ENCODE measurements around the gene NLK.
A peak's percentile ranks its signal among the peaks of the same experiment; 100 is the strongest.
"Not testable (repeated sequence)": the region's sequence is repeated elsewhere in the genome, so short reads cannot be mapped to it uniquely, and the experiment has no call there.

NLK gene

DNA sequence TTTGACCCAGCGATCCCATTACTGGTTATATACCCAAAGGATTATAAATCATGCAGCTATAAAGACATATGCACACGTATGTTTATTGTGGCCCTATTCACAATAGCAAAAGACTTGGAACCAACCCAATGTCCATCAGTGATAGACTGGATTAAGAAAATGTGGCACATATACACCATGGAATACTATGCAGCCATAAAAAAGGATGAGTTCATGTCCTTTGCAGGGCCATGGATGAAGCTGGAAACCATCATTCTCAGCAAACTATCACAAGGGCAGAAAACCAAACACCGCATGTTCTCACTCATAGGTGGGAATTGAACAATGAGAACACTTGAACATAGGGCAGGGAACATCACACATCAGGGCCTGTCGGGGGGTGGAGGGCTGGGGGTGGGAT lies 112.9 kb downstream of the NLK start:
- not testable (repeated sequence) for H3K27ac Mint-ChIP-seq; H3K4me1 Mint-ChIP-seq (ENCODE audit: low read depth); H3K9me3 Mint-ChIP-seq; H3K36me3 Mint-ChIP-seq (ENCODE audit: low read depth); H3K4me3 Mint-ChIP-seq; H3K27me3 Mint-ChIP-seq (ENCODE audit: low read depth)

DNA sequence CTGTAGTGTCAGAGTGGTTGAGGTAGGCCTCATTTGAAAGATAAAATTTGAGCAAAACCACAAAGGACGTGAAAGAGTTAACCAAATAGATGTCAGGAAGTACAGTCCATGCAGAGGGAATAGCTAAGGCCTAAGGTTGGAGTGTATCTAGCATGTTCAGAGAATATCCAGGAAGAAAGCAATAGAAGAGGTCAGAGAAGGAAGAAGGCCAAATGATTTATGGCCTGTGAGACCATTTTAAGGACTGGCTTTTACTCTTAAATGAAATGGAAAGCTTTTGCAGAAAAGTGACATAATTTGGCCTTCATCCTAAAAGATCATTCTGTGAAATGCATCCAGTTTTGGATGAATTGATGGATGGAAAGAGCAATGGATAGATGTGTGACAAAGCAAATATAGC lies 116.5 kb downstream of the NLK start:
- Mint-ChIP-seq H3K4me1 (ENCODE audit: low read depth) (no peaks in the 10 kb centered on the region), H3K9me3 (no peaks in the 10 kb centered on the region), H3K4me3 (no peak overlapping the region), H3K27ac (no peak overlapping the region), H3K36me3 (ENCODE audit: low read depth) (no peaks in the 10 kb centered on the region), H3K27me3 (ENCODE audit: low read depth) (no peaks in the 10 kb centered on the region)

DNA sequence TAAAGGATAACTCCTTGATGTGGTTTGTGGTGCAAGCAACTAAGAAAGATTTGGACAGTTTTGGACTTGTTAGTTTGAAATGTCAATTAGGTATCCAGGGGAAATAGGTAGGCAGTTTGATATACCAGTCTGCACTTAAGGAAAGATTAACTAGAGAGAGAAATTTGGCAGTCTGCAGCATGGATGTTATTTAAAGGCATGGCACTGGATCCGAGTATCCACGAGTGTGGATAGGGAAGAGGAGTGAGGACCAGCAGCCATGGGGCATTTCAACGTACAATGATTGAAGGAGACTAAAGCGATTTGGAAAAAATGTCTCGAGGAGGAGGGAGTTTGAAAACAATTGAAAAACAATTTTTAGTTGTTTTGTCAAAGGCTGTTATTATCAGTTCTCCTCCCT lies 117.4 kb downstream of the NLK start:
- Mint-ChIP-seq H3K9me3 (no peaks in the 10 kb centered on the region), H3K27ac (no peak overlapping the region), H3K4me1 (ENCODE audit: low read depth) (no peaks in the 10 kb centered on the region), H3K27me3 (ENCODE audit: low read depth) (no peaks in the 10 kb centered on the region), H3K4me3 (no peak overlapping the region), H3K36me3 (ENCODE audit: low read depth) (no peaks in the 10 kb centered on the region)

- Mint-ChIP-seq H3K4me3 (no peak overlapping the region), H3K27me3 (ENCODE audit: low read depth) (no peaks in the 10 kb centered on the region), H3K27ac (no peak overlapping the region), H3K36me3 (ENCODE audit: low read depth) (no peaks in the 10 kb centered on the region), H3K9me3 (no peaks in the 10 kb centered on the region), H3K4me1 (ENCODE audit: low read depth) (no peaks in the 10 kb centered on the region)
Measured at GRCh38 chr17:28160610-28161009, 118.1 kb downstream of the NLK start.

DNA sequence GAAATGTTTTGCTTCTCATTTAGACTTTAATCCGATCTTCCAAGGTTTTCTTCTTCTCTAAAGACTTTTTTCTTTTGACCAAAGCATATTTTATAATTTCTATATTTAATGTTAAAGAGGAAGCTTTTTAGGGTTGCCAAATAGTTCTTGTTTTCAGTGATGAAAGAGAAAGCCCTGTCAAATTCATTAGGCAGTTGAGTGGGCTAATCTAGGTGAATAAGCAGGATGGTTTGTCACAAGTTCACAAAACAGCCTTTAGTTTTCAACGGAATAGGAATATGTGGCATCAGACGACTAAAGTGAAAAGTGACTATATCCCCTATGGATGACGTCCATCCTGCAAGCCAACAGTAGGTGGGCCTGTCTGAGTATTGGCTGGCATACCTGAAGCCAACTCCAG lies 118.8 kb downstream of the NLK start:
- no peak overlapping the region for H3K4me3 Mint-ChIP-seq
- no peaks in the 10 kb centered on the region for H3K27me3 Mint-ChIP-seq (ENCODE audit: low read depth)
- H3K27ac Mint-ChIP-seq = no peak overlapping the region
- peaks cover 1% of the 10 kb centered on the region for H3K36me3 Mint-ChIP-seq (ENCODE audit: low read depth)
- H3K4me1 Mint-ChIP-seq (ENCODE audit: low read depth) = no peaks in the 10 kb centered on the region
- no peaks in the 10 kb centered on the region for H3K9me3 Mint-ChIP-seq

DNA sequence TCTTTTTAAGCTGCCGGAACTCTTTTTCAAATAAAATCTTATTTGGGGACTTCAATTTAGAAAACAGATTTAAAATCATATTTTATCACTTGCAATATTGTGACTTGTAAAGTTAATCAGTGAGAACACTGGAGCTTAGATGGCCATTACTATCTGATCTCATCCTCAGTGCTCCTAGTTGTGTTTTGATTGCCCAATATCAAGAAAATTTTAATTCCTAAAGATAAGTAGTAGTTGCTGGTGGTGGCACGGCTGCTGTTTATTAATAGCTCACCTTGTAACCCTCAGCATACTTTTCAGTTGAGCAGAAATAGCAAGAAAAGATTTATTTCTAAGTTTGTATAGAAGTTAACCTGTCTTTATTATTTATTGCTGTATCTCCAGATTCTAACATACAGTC lies 124.0 kb downstream of the NLK start:
- Mint-ChIP-seq H3K27ac (no peak overlapping the region), H3K27me3 (ENCODE audit: low read depth) (no peaks in the 10 kb centered on the region), H3K36me3 (ENCODE audit: low read depth) (peaks cover 12% of the 10 kb centered on the region), H3K4me1 (ENCODE audit: low read depth) (no peaks in the 10 kb centered on the region), H3K9me3 (no peaks in the 10 kb centered on the region), H3K4me3 (no peak overlapping the region)

GRCh38 chr17:28169621-28170349 lies 127.3 kb downstream of the NLK start:
- no peak overlapping the region for H3K27ac Mint-ChIP-seq
- no peaks in the 10 kb centered on the region for H3K27me3 Mint-ChIP-seq (ENCODE audit: low read depth)
- H3K4me3 Mint-ChIP-seq = no peak overlapping the region
- peaks cover 21% of the 10 kb centered on the region for H3K36me3 Mint-ChIP-seq (ENCODE audit: low read depth)
- peaks cover 19% of the 10 kb centered on the region for H3K4me1 Mint-ChIP-seq (ENCODE audit: low read depth)
- no peaks in the 10 kb centered on the region for H3K9me3 Mint-ChIP-seq

GRCh38 chr17:28170771-28171170 lies 128.3 kb downstream of the NLK start:
- Mint-ChIP-seq H3K36me3 (ENCODE audit: low read depth) (peaks cover 21% of the 10 kb centered on the region), H3K4me3 (no peak overlapping the region)

DNA sequence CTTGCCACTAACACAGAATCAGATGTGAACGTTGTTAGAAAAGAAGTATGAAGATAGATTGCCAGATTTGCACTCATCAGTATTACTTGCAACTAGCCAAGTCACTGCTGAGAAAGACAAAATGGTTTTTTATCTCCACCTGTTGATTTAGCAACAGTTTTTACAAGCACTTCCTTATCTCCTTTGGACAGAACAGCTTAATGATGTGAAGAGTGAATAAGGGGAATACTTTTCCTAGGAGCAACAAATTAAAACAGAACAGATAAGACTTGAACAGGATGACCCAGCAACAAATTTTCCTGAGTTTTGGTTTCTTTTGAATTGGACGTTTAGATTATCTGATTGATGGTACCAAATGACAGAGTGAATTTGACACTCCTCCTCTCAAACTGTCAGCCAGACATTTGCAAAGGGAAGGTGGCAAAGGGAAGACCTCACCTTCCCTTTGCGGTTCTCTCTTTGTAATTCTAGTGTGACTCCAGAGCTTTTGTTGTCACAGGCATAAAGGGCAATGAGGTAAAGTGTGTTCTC lies 130.6 kb downstream of the NLK start:
- H3K4me1 Mint-ChIP-seq (ENCODE audit: low read depth) = peaks cover 19% of the 10 kb centered on the region
- H3K27ac Mint-ChIP-seq = peak overlapping the region; percentile 0
- H3K36me3 Mint-ChIP-seq (ENCODE audit: low read depth) = peaks cover 19% of the 10 kb centered on the region
- H3K4me3 Mint-ChIP-seq = no peak overlapping the region
- H3K9me3 Mint-ChIP-seq = no peaks in the 10 kb centered on the region
- no peaks in the 10 kb centered on the region for H3K27me3 Mint-ChIP-seq (ENCODE audit: low read depth)

More at GRCh38 chr17:28170771-28171170, 128.3 kb downstream of the NLK start:
- H3K4me1 Mint-ChIP-seq (ENCODE audit: low read depth) = peaks cover 19% of the 10 kb centered on the region
- H3K27ac Mint-ChIP-seq = no peak overlapping the region
- H3K9me3 Mint-ChIP-seq = no peaks in the 10 kb centered on the region
- no peaks in the 10 kb centered on the region for H3K27me3 Mint-ChIP-seq (ENCODE audit: low read depth)

- H3K4me3 Mint-ChIP-seq = no peak overlapping the region
- H3K27ac Mint-ChIP-seq = no peak overlapping the region
- peaks cover 14% of the 10 kb centered on the region for H3K36me3 Mint-ChIP-seq (ENCODE audit: low read depth)
- H3K4me1 Mint-ChIP-seq (ENCODE audit: low read depth) = peaks cover 19% of the 10 kb centered on the region
- no peaks in the 10 kb centered on the region for H3K27me3 Mint-ChIP-seq (ENCODE audit: low read depth)
- no peaks in the 10 kb centered on the region for H3K9me3 Mint-ChIP-seq
Measured at GRCh38 chr17:28173801-28174200, 131.3 kb downstream of the NLK start.

DNA sequence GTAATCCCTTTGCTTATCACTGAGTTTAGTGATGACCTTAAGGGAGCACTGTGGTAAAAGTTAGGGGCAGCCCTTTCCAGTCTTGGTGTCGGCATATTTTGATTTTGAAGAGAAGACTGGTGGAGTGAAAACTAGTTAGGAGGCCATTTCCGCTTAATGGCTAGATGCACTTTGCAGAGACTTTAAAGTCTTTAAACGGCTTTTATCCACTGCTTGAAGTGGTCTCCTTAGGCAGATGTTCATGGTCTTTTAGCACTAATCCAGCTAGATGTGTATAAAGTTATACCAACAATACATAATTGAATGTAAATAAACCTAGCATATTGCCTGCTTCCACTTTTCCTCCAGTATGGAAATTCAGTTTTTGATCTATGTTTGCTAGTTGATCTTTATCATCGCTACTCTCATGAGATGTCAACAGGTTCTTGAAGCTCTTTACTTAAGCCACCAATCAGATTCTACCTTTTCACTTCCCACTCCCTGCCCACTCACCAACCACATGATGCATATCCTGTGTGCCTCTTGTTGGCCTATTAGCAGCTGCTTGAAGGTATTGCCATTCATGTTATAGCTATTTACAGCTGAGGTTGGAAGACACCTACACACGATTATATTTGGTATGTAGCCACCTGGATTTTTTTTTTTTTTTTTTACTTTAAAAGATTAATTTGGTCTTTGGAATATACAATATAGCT lies 132.0 kb downstream of the NLK start:
- H3K27me3 Mint-ChIP-seq (ENCODE audit: low read depth) = no peaks in the 10 kb centered on the region
- H3K4me3 Mint-ChIP-seq = no peak overlapping the region
- peaks cover 12% of the 10 kb centered on the region for H3K36me3 Mint-ChIP-seq (ENCODE audit: low read depth)
- peak overlapping the region; percentile 79 for H3K27ac Mint-ChIP-seq
- no peaks in the 10 kb centered on the region for H3K9me3 Mint-ChIP-seq
- peaks cover 19% of the 10 kb centered on the region for H3K4me1 Mint-ChIP-seq (ENCODE audit: low read depth)

DNA sequence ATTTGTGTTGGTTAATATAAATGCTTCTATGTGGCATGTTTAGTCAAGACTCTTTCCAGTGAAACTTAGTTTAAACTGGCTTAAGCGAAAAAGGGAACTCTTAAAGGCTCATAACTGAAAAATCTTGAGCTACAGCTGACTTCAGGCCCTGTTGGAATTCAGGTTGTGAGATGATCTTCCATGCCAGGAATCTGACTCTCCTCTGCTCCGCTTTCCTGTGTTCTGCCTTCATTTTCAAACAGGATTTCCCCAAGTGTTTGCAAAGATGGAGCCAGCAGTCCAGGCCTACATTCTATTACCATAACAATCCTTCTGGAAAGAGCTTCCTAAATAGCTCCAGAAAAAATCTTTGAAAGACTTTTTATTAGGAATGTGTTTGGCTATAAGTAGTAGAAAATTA lies 134.9 kb downstream of the NLK start:
- H3K27ac Mint-ChIP-seq = no peak overlapping the region

DNA sequence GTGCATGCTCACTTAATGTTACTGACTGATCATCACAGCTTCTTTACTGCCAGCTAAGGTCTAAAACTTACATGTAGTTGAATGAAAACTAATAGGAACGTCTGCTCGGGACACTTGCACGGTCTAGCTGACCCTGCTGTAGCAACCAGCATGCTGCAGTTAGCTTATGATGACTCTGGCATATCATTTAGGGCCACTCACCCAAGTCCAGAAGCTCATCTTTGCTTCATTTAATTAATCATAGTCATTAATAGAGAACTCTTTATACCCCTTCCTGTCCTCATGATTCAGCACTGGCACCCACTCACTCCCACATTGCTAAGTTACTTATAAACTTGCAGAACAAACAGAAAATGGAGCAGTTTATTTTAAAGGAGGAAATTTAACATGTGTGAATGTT lies 136.3 kb downstream of the NLK start:
- Mint-ChIP-seq H3K4me1 (ENCODE audit: low read depth) (peaks cover 16% of the 10 kb centered on the region), H3K9me3 (no peaks in the 10 kb centered on the region), H3K4me3 (no peak overlapping the region), H3K36me3 (ENCODE audit: low read depth) (peaks cover 2% of the 10 kb centered on the region), H3K27ac (no peak overlapping the region), H3K27me3 (ENCODE audit: low read depth) (no peaks in the 10 kb centered on the region)

More for the DNA sequence above, 134.9 kb downstream of the NLK start:
- Mint-ChIP-seq H3K4me3 (no peak overlapping the region), H3K27me3 (ENCODE audit: low read depth) (no peaks in the 10 kb centered on the region), H3K4me1 (ENCODE audit: low read depth) (peaks cover 26% of the 10 kb centered on the region), H3K9me3 (no peaks in the 10 kb centered on the region), H3K36me3 (ENCODE audit: low read depth) (peaks cover 8% of the 10 kb centered on the region)

DNA sequence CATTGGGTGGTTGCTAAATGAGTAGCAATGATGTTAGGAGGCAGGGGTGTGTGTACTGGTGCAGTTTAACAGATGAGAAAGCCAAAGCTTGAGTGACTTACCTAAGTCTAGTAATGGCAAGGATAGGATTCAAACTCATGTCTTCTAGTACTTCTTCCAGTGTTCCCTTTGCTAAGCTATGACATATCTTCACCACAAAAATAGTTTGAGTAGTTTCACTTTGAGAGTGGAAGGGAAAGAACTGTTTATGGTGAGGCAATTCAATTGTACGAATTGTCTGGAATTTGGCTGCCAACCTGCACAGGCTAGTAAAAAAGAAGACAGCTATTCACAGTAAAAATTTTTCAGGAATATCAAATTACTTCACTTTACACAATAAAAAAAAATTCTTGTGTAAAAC lies 138.0 kb downstream of the NLK start:
- Mint-ChIP-seq H3K4me3 (no peak overlapping the region), H3K9me3 (no peaks in the 10 kb centered on the region), H3K4me1 (ENCODE audit: low read depth) (peaks cover 7% of the 10 kb centered on the region), H3K36me3 (ENCODE audit: low read depth) (peaks cover under 1% of the 10 kb centered on the region), H3K27me3 (ENCODE audit: low read depth) (no peaks in the 10 kb centered on the region), H3K27ac (no peak overlapping the region)

DNA sequence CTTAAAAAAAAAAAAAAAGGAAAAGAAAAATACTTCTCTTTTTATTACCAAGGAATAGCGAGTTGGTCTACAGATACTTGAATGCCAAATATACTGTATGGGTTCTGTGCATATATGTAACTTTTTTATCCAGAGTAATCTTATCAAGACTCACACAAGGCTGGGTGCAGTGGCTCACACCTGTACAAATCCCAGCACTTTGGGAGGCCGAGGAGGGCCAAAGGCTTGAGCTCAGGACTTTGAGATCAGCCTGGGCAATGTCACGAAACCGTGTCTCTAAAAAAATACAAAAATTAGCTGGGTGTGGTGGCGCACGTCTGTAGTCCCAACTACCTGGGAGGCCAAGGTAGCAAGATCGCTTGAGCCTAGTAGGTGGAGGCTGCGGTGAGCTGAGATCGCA lies 139.1 kb downstream of the NLK start:
- no peak overlapping the region for H3K4me3 Mint-ChIP-seq
- no peaks in the 10 kb centered on the region for H3K27me3 Mint-ChIP-seq (ENCODE audit: low read depth)
- H3K27ac Mint-ChIP-seq = no peak overlapping the region
- peaks cover 12% of the 10 kb centered on the region for H3K36me3 Mint-ChIP-seq (ENCODE audit: low read depth)
- H3K9me3 Mint-ChIP-seq = peaks cover 9% of the 10 kb centered on the region
- H3K4me1 Mint-ChIP-seq (ENCODE audit: low read depth) = peaks cover 7% of the 10 kb centered on the region
